SK-N-SH treated with all-trans-retinoic acid at 6 μM for 48 hours (cell line): ENCODE results near the gene CDC42SE2.

Source experiments
- ATAC-seq: fragments of 200-7000 bp; cut with Tn5 transposase; 3 replicates; pipeline ENCODE4 v1.9.1; 2020; ENCODE audit warnings: mild to moderate bottlenecking, moderate library complexity
- ARNTL ChIP-seq: fragments of 450-650 bp; formaldehyde crosslinking; IDR thresholded peaks from 2 replicates; pipeline ENCODE4 v1.5.0; 2020; ENCODE audit warnings: low read depth, mild to moderate bottlenecking, moderate library complexity, borderline replicate concordance
- BACH2 ChIP-seq: fragments of 250-450 bp; sonication (Bioruptor Pico); IDR thresholded peaks from 2 replicates; pipeline ENCODE4 v1.9.0; 2021; ENCODE audit warnings: mild to moderate bottlenecking, borderline replicate concordance
- CSDC2 ChIP-seq: fragments of 250-450 bp; sonication (Bioruptor Pico); IDR thresholded peaks from 2 replicates; pipeline ENCODE4 v1.5.0; 2020; ENCODE audit warnings: mild to moderate bottlenecking, moderate library complexity
- ESRRG ChIP-seq: fragments of 250-450 bp; sonication (Bioruptor Pico); IDR thresholded peaks from 2 replicates; pipeline ENCODE4 v1.6.1; 2021; ENCODE audit warnings: mild to moderate bottlenecking
- GLIS3 ChIP-seq: fragments of 250-450 bp; sonication (Bioruptor Pico); IDR thresholded peaks from 2 replicates; pipeline ENCODE4 v1.5.0; 2020; ENCODE audit warnings: mild to moderate bottlenecking, moderate library complexity
- ISL1 ChIP-seq: fragments of 250-450 bp; sonication (Bioruptor Pico); IDR thresholded peaks from 2 replicates; pipeline ENCODE4 v2.1.2; 2022; ENCODE audit warnings: mild to moderate bottlenecking, moderate library complexity
- PPARA ChIP-seq: fragments of 250-450 bp; sonication (Bioruptor Pico); IDR thresholded peaks from 2 replicates; pipeline ENCODE4 v1.5.0; 2020; ENCODE audit warnings: mild to moderate bottlenecking, borderline replicate concordance
- RARB ChIP-seq: fragments of 250-450 bp; sonication (Bioruptor Pico); IDR thresholded peaks from 2 replicates; pipeline ENCODE4 v1.8.0; 2021; ENCODE audit warnings: mild to moderate bottlenecking, moderate library complexity
- SNAI2 ChIP-seq: fragments of 250-450 bp; sonication (Bioruptor Pico); IDR thresholded peaks from 2 replicates; pipeline ENCODE4 v1.5.0; 2020; ENCODE audit warnings: mild to moderate bottlenecking, moderate library complexity
- TCF4 ChIP-seq: fragments of 250-450 bp; sonication (Bioruptor Pico); IDR thresholded peaks from 2 replicates; pipeline ENCODE4 v1.8.0; 2021; ENCODE audit warnings: mild to moderate bottlenecking, moderate library complexity, borderline replicate concordance
- TOX ChIP-seq: fragments of 250-450 bp; sonication (Bioruptor Pico); IDR thresholded peaks from 2 replicates; pipeline ENCODE4 v1.8.0; 2021; ENCODE audit warnings: mild to moderate bottlenecking, moderate library complexity, borderline replicate concordance
- ZC3H10 ChIP-seq: fragments of 250-450 bp; sonication (Bioruptor Pico); IDR thresholded peaks from 2 replicates; pipeline ENCODE4 v1.5.1; 2021; ENCODE audit warnings: mild to moderate bottlenecking, moderate library complexity
- ZFP3 ChIP-seq: fragments of 250-450 bp; sonication (Bioruptor Pico); IDR thresholded peaks from 2 replicates; pipeline ENCODE4 v1.5.0; 2020; ENCODE audit warnings: mild to moderate bottlenecking, moderate library complexity
- ZFP30 ChIP-seq: fragments of 450-650 bp; formaldehyde crosslinking; IDR thresholded peaks from 2 replicates; pipeline ENCODE4 v1.5.0; 2022; ENCODE audit warnings: mild to moderate bottlenecking, moderate library complexity
- ZNF565 ChIP-seq: fragments of 450-650 bp; formaldehyde crosslinking; conservative IDR thresholded peaks from 2 replicates; pipeline ENCODE4 v1.5.0; 2020; ENCODE audit warnings: low read depth, mild to moderate bottlenecking, moderate library complexity
- ZNF70 ChIP-seq: fragments of 450-650 bp; formaldehyde crosslinking; IDR thresholded peaks from 2 replicates; pipeline ENCODE4 v1.5.0; 2020; ENCODE audit warnings: mild to moderate bottlenecking, moderate library complexity
- ZNF8 ChIP-seq: fragments of 450-650 bp; formaldehyde crosslinking; IDR thresholded peaks from 2 replicates; pipeline ENCODE4 v1.5.0; 2020; ENCODE audit warnings: mild to moderate bottlenecking, moderate library complexity
- TF ChIP-seq, protein P1 (sequence below): fragments of 250-450 bp; sonication (Bioruptor Pico); IDR thresholded peaks from 2 replicates; pipeline ENCODE4 v1.5.0; 2020; ENCODE audit warnings: mild to moderate bottlenecking, moderate library complexity
- TF ChIP-seq, protein P2 (sequence below): fragments of 250-450 bp; sonication (Bioruptor Pico); IDR thresholded peaks from 2 replicates; pipeline ENCODE4 v1.8.0; 2020; ENCODE audit warnings: mild to moderate bottlenecking, moderate library complexity, borderline replicate concordance
- TF ChIP-seq, protein P3 (sequence below): fragments of 250-450 bp; sonication (Bioruptor Pico); IDR thresholded peaks from 2 replicates; pipeline ENCODE4 v1.5.1; 2020; ENCODE audit warnings: low read depth, mild to moderate bottlenecking, moderate library complexity
- TF ChIP-seq, protein P4 (sequence below): fragments of 250-450 bp; sonication (Bioruptor Pico); IDR thresholded peaks from 2 replicates; pipeline ENCODE4 v1.5.1; 2021; ENCODE audit warnings: mild to moderate bottlenecking, moderate library complexity
- TF ChIP-seq, protein P5 (sequence below): fragments of 250-450 bp; sonication (Bioruptor Pico); IDR thresholded peaks from 2 replicates; pipeline ENCODE4 v1.8.0; 2021; ENCODE audit warnings: low read depth, mild to moderate bottlenecking, moderate library complexity, borderline replicate concordance

CDC42SE2 gene

DNA sequence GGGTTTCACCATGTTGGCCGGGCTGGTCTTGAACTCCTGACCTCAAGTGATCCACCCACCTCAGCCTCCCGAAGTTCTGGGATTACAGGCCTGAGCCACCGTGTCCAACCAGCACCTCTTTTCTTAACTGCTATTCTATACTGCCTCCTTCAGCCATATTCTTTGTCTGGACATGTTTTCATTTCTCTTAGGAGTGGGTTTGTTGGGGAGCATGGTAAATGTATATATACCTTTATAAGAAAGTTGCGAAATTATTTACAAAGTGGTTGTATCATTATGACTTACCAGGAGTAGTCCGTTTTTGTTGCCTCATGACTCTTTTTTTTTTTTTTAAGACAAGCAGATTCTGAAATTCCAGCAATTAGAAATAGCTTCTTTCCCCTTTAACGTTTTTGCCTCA is 38.7 kb downstream of the CDC42SE2 start:
- TF ChIP-seq ZC3H10 (CRISPR knock-in tag) (no peak), ZNF8 (CRISPR knock-in tag) (no peak), ZNF565 (CRISPR knock-in tag) (no peak), BACH2 (no peak), ZFP30 (CRISPR knock-in tag) (no peak), ZNF70 (no peak), TCF4 (CRISPR knock-in tag) (no peak), PPARA (CRISPR knock-in tag) (no peak)
- TF ChIP-seq, protein P1, sequence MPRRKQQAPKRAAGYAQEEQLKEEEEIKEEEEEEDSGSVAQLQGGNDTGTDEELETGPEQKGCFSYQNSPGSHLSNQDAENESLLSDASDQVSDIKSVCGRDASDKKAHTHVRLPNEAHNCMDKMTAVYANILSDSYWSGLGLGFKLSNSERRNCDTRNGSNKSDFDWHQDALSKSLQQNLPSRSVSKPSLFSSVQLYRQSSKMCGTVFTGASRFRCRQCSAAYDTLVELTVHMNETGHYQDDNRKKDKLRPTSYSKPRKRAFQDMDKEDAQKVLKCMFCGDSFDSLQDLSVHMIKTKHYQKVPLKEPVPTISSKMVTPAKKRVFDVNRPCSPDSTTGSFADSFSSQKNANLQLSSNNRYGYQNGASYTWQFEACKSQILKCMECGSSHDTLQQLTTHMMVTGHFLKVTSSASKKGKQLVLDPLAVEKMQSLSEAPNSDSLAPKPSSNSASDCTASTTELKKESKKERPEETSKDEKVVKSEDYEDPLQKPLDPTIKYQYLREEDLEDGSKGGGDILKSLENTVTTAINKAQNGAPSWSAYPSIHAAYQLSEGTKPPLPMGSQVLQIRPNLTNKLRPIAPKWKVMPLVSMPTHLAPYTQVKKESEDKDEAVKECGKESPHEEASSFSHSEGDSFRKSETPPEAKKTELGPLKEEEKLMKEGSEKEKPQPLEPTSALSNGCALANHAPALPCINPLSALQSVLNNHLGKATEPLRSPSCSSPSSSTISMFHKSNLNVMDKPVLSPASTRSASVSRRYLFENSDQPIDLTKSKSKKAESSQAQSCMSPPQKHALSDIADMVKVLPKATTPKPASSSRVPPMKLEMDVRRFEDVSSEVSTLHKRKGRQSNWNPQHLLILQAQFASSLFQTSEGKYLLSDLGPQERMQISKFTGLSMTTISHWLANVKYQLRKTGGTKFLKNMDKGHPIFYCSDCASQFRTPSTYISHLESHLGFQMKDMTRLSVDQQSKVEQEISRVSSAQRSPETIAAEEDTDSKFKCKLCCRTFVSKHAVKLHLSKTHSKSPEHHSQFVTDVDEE (CRISPR knock-in tag) = no peak
- TF ChIP-seq, protein P2, sequence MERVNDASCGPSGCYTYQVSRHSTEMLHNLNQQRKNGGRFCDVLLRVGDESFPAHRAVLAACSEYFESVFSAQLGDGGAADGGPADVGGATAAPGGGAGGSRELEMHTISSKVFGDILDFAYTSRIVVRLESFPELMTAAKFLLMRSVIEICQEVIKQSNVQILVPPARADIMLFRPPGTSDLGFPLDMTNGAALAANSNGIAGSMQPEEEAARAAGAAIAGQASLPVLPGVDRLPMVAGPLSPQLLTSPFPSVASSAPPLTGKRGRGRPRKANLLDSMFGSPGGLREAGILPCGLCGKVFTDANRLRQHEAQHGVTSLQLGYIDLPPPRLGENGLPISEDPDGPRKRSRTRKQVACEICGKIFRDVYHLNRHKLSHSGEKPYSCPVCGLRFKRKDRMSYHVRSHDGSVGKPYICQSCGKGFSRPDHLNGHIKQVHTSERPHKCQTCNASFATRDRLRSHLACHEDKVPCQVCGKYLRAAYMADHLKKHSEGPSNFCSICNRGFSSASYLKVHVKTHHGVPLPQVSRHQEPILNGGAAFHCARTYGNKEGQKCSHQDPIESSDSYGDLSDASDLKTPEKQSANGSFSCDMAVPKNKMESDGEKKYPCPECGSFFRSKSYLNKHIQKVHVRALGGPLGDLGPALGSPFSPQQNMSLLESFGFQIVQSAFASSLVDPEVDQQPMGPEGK = no peak
- ATAC-seq = no peak; the same call in 2 of the 3 replicates

DNA sequence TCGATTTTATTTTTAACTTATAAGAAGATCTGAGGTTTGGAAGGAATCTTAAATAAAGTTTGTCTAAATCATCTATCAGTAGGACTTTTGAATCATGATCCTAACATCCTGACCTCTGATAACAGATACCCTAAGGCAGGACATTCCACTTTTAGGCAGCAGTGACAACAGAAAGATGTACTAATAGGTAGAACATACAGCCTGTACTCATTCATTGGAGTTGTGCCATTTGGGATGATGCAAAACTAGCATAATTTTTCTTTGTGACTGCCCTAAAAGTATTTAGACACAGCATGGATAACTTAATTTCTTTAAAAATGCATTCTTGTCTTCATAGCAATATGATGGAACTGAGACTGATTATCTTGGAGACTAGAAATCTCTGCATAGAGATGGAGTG is 39.7 kb downstream of the CDC42SE2 start:
- TF ChIP-seq, protein P3, sequence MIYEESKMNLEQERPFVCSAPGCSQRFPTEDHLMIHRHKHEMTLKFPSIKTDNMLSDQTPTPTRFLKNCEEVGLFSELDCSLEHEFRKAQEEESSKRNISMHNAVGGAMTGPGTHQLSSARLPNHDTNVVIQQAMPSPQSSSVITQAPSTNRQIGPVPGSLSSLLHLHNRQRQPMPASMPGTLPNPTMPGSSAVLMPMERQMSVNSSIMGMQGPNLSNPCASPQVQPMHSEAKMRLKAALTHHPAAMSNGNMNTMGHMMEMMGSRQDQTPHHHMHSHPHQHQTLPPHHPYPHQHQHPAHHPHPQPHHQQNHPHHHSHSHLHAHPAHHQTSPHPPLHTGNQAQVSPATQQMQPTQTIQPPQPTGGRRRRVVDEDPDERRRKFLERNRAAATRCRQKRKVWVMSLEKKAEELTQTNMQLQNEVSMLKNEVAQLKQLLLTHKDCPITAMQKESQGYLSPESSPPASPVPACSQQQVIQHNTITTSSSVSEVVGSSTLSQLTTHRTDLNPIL = peak; percentile 66
- TF ChIP-seq ZC3H10 (CRISPR knock-in tag) (peak; percentile 57; the same call in 1 of the 2 replicates), TOX (CRISPR knock-in tag) (no peak), ISL1 (CRISPR knock-in tag) (peak; percentile 93)
- TF ChIP-seq, protein P2 = no peak
- peak; percentile 85 for ATAC-seq

DNA sequence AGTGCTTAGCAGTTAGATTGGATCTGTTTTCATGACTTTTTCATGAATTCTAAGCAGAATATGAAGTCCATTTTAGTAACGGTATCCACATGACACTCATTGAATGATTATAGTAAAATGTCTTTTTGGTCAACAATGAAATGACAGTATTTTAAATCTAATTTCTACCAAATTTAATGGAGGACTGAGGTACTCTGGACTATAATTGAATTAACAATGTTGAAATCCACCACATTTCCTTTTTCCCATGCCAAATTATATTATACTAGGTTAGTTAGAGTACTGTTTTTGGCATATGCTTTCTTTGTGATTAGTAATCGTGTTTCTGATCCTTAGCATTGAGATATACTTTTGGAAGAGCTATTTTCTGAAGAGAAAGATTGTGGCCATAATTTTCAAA is 40.6 kb downstream of the CDC42SE2 start:
- peak; percentile 62 for ATAC-seq
- peak; percentile 99 for TF ChIP-seq ZC3H10 (CRISPR knock-in tag)
- TF ChIP-seq, protein P2 = peak; percentile 96
- TF ChIP-seq ZNF8 (CRISPR knock-in tag) = no peak
- 0 out of 2 replicates have a peak, but pooled peaks have one; percentile 83 for TF ChIP-seq SNAI2
- 0 out of 2 replicates have a peak, but pooled peaks have one; percentile 26 for TF ChIP-seq ARNTL (CRISPR knock-in tag)
- TF ChIP-seq TOX (CRISPR knock-in tag) = peak; percentile 55; the same call in 1 of the 2 replicates
- TF ChIP-seq CSDC2 (CRISPR knock-in tag) = 0 out of 2 replicates have a peak, but pooled peaks have one; percentile 62
- peak; percentile 88; the same call in 1 of the 2 replicates for TF ChIP-seq TCF4 (CRISPR knock-in tag)
- peak; percentile 77 for TF ChIP-seq ZFP3 (CRISPR knock-in tag)
- TF ChIP-seq, protein P4, sequence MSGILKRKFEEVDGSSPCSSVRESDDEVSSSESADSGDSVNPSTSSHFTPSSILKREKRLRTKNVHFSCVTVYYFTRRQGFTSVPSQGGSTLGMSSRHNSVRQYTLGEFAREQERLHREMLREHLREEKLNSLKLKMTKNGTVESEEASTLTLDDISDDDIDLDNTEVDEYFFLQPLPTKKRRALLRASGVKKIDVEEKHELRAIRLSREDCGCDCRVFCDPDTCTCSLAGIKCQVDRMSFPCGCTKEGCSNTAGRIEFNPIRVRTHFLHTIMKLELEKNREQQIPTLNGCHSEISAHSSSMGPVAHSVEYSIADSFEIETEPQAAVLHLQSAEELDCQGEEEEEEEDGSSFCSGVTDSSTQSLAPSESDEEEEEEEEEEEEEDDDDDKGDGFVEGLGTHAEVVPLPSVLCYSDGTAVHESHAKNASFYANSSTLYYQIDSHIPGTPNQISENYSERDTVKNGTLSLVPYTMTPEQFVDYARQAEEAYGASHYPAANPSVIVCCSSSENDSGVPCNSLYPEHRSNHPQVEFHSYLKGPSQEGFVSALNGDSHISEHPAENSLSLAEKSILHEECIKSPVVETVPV (CRISPR knock-in tag) = peak; percentile 81; the same call in 1 of the 2 replicates
- no peak for TF ChIP-seq ZFP30 (CRISPR knock-in tag)
- TF ChIP-seq RARB (CRISPR knock-in tag) = no peak; the same call in 1 of the 2 replicates
- TF ChIP-seq ESRRG (CRISPR knock-in tag) = no peak
- 0 out of 2 replicates have a peak, but pooled peaks have one; percentile 19 for TF ChIP-seq GLIS3 (CRISPR knock-in tag)
- TF ChIP-seq PPARA (CRISPR knock-in tag) = no peak
- TF ChIP-seq ZNF70 = no peak
- peak; percentile 99 for TF ChIP-seq ISL1 (CRISPR knock-in tag)
- TF ChIP-seq, protein P5, sequence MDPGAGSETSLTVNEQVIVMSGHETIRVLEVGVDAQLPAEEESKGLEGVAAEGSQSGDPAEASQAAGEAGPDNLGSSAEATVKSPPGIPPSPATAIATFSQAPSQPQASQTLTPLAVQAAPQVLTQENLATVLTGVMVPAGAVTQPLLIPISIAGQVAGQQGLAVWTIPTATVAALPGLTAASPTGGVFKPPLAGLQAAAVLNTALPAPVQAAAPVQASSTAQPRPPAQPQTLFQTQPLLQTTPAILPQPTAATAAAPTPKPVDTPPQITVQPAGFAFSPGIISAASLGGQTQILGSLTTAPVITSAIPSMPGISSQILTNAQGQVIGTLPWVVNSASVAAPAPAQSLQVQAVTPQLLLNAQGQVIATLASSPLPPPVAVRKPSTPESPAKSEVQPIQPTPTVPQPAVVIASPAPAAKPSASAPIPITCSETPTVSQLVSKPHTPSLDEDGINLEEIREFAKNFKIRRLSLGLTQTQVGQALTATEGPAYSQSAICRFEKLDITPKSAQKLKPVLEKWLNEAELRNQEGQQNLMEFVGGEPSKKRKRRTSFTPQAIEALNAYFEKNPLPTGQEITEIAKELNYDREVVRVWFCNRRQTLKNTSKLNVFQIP (CRISPR knock-in tag) = no peak
- 0 out of 2 replicates have a peak, but pooled peaks have one; percentile 28 for TF ChIP-seq ZNF565 (CRISPR knock-in tag)
- no peak for TF ChIP-seq BACH2
